HG03575 (cell line): Measurements from ENCODE around the gene KRT5.
"Not testable (repeated sequence)": the region's sequence is repeated elsewhere in the genome, so short reads cannot be mapped to it uniquely, and the experiment has no call there.

Source experiments
- ATAC-seq: cut with Tn5 transposase; IDR thresholded peaks from one replicate; pipeline ENCODE4 v1.9.1; 2021; ENCODE audit not compliant: unreplicated experiment, insufficient number of reproducible peaks, low FRiP score; ENCODE audit errors: extremely low read depth

Gene KRT5

DNA sequence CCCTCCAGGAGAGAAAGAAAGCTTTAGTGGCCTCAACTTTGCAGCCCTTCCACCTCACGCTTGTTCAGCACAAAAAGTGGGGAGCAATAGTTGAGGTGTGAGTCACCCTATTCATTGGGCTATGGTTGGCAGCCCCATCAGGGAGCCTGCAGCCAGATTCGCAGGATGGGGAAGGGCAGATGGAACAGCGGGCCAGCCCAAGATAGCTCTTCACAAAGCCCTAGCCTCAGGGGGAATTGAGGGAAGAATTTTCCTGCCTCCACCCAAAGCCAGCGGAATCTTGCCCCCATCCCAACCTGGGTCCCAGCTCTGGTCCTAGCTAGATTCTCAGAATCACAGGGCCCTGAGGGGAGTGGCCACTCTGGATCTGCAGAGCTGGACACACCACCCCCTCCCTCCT is 3.6 kb upstream of the KRT5 start:
- ATAC-seq: no peak

DNA sequence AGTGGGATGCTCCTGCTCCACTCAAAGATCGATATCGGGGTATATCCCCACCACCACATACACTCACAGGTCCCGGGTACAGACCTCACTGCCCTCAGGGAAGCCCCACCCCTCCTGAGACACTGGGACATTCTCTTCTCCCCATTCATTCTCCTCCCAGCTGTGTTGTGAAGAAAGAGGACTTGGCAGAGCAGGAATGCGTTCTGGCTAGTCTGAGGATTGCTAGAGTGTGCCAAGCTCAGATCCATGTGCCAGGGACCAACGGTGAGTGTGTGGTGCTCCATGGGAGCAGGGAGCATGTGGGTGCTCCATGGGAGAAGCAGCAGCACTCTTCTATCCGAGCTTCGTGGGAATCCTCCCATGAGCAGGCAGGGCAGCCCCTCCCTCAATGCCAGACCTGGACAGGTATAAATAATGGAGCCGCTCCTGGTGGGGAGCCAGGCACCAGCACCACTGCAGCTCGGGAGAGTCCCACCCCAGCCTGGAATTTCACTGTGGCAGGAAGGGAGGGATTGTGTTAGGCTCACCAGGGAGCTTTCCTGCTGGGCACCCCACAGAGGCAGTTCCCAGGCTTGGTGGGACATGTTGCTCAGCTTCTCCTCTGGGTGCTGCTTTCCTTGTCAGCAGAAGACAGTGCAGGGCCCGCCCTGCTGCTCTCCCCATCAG is 2.3 kb upstream of the KRT5 start:
- ATAC-seq: no peak

DNA sequence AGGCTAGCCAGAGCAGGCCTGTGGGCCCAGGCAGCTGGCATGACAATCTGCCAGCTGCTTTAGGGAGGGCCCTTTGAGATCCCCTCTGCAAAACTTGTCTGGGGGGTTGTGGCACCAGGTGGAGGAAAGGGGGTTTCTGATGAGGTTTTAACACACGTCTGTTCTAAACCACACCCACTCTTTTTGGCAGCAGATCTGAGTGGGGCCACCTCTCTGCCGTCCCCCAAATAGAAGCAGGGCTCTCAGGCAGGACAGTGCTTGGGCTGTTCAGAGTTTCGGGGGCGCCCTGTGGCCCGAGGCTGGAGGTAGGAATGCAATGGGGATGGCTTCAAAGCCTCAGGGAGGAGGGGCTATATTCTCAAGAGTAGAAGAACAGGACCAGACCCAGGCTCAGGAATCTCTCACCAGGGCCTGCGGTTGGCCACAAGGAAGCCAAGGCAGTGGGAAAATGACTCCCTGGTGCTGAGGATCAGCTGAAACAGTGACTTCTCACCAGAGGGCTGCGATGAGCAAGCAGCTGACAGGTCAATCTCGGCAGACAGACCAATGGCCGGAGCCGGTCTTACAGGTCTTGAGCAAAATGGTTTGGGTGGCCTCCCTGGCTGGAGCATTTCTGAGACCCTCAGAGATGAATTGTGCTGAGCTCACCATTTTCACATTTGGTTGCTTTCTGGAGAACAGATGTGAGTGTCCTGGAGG is 1.5 kb upstream of the KRT5 start:
- no peak for ATAC-seq

DNA sequence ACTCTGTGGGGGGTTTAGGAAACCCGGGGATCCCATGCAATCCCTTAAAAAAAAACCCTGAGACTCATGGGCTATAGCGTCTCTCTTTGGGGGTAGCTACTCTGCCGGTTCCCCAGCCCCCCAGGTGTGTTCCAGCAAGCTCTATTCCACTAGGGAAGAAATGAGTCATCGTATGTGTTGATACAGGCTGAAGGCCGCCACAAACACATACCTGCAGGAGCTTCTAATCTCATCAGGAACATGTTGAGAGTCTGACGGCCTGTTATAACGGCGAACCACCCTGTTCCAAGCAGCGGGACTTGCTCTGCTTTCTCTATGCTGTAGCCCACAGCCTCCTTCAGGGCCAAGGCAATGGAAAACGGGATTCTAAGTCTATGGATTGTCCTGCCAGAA is 977 bp upstream of the KRT5 start:
- ATAC-seq: no peak

DNA sequence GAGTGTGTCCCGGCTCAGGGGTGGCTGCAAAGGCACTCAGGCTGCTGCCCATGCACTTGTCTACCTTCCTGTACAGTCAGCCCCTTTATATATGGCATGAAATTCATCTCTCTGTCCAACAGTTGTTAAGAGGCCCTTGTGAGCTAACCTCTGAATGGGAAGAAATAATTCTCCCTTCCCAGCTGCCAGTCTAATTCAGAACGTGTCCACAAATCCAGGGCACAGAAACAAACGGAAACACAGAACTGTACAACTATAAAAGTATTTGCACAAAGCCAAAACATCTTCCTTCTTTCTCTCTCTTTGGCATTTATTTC is 849 bp downstream of the KRT5 start:
- ATAC-seq: no peak

DNA sequence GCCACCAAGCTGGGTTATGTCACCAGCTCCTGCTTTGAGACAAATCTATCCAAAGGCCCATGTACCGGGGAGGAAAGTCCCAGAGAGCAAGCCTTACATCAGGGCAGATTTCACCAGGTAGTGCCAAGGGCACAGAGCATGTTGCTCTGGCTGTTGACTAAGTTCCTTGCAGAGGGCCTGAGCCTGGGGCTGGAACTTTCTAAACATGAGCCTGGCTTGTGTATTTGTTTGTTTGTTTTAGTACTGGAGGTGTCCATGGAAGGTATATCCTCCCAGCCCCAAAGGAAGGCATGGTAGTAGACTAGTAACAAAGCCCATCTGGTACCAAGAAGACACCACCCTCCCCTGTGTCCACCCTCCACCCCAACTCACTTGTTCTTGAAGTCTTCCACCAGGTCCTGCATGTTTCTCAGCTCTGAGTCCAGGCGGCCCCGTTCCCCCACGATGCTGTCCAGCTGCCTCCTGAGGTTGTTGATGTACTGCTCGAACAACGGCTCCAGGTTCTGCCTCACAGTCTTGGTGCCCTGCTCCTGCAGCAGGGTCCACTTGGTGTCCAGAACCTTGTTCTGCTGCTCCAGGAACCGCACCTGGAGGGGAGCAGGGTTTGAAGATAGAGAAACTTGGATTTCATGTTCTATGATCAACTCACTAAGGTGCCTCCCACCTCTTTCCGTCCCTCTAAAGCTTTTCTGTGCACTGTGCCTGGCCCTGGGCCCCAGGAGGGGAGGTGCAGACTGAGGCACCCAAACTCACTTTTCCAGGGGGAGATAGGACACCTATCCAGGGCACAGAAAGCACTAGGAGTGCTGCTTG is 1.4 kb downstream of the KRT5 start:
- no peak for ATAC-seq

DNA sequence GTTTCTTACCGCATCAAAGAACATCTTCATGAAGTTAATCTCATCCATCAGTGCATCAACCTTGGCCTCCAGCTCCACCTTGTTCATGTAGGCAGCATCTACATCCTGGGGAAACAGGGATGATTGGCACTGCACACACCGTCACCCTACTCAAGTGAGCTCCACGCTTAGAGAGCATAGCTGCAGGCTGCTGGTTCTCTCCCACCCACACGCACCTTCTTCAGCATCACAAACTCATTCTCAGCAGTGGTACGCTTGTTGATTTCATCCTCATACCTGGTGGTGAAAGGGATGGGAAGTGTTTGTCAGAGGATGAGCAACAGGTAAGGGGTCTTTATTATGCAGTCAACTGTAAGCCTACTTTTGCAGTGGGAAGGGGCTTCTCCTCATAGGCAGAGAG is 2.3 kb downstream of the KRT5 start:
- no peak for ATAC-seq

DNA sequence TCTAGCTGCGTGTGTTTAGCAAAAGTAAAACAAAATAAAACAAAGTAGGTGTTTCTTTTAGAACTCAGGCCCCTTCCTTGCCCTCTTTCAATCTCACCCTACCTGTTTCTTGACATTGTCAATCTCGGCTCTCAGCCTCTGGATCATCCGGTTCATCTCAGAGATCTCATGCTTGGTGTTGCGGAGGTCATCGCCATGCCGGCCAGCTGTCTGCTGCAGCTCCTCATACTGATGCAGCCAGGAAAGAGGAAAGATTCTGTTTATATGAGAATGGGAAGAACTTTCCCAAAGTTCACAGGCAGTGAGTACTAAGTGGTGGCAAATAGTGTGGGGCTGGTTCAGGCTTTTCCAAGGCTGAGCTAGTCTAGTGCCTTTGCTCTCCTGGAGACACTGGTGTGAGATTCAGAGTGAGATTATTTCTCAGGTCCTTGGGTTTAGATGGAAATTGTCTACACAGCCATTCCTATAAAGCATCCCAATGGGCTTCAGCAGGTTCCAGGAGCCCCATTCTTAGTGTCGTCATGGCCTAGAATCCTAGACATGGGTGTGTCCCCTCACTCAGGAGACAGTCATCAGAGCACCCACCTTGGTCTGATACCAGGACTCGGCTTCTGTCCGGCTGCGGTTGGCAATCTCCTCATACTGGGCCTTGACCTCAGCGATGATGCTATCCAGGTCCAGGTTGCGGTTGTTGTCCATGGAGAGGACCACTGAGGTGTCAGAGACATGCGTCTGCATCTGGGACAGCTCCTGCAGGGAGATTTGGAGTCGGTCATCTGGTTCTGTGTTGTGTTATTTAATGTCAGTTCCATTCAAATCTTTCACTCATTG is 3.0 kb downstream of the KRT5 start:
- ATAC-seq: no peak

DNA sequence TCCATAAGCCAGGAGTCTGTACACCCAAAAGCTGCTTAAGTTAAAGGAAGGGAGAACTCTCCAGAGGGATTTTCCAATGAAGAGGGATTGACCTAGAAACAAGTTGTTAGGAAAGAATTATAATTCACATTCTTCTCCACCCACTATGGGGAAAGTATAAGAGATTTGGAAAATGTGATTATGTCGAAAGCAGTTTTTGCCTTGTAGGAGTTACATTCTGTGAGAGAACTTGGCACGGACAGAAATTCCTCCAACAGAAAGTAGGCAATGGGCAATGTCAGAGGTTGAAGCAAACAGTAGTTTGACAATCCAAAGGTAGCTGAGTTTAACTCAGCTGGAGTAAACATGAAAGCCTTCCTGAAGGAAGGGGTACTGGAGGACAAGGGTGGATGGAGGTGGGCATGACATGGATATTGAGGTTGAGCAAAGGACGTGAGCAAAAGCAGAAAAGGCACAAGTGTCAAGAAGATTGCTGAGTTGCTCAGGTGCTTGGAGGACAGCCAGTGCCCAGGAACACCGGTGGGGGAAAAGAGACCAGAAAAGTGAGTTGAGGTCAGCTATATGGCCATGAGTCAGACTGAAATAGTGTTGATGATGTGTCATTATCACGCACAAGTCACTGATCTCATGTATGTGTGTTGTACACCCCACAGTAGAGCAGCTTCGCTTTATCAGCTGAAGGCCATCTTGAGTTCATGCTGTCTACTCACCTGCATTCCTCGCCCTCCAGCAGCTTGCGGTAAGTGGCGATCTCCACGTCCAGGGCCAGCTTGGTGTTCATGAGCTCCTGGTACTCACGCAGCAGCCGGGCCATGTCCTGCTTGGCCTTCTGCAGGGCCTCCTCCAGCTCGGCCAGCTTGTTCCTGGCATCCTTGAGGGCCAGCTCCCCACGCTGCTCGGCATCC is 4.0 kb downstream of the KRT5 start:
- no peak for ATAC-seq

DNA sequence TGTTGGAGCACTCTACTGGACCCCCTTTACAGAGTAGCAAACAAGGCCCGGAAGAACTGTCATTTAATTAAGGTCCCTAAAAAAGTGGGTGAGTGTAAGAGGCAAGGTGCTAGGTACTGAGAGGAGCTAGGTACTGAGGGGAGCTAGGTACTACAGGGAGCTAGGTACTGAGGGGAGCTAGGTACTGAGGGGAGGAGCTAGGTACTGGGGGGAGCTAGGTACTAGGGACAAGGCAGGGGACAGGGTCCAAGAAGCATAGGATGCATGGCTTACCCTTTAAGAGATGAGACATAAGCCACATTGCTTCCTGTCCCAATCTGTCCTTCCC is 4.9 kb downstream of the KRT5 start:
- ATAC-seq: no peak

DNA sequence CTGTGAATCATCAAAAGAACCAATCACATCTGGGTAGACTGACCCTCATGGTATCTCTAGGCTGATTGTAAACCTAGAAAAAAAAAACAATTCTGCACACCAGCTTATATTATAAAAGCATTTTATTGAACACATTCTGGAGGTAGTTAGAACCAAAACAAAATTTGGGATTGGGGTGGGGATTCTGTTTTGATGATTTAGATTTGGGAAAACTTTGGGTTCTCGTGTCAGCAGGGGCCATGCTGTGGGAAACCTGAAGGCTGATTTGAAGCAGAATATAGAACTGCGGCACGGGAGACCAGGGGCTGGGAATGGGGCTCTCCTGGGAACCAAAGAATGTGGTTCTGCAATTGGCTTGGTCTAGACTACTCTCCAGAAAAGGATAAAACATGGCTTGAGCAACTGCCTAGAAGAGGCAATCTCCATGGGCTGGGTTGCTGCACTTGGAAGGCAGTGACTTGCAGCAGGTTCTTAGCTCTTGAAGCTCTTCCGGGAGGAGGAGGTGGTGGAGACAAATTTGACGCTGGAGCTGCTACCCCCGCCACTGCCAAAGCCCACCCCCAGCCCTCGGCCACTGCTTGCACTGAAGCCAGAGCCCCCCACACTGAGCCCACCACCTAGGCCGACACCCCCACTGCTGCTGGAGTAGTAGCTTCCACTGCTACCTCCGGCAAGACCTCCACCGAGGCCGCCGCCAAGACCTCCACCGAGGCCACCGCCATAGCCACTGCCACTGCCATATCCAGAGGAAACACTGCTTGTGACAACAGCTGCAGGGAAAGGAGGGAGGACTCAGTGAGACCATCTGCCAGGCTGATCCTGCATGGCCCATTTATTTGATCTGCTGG is 5.5 kb downstream of the KRT5 start:
- ATAC-seq: no peak

DNA sequence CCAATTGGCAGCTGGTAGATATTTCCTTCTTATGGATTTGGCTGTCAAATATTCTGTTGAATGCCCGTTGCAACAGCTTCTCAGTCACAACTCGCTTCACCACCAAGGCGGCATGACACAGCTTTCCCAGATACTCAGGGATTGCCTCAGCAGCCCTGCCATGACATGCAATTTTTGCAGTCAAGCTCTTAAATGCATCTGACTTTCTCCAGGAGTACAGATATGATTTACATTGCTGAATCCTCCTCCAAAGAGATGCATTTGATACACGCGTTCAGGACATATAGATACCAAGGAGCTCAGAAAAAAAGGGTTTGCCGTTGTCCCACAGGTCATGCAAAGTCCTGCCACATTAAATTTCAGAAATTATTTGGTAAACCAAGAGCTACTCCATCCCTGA is 6.5 kb downstream of the KRT5 start:
- ATAC-seq: no peak

DNA sequence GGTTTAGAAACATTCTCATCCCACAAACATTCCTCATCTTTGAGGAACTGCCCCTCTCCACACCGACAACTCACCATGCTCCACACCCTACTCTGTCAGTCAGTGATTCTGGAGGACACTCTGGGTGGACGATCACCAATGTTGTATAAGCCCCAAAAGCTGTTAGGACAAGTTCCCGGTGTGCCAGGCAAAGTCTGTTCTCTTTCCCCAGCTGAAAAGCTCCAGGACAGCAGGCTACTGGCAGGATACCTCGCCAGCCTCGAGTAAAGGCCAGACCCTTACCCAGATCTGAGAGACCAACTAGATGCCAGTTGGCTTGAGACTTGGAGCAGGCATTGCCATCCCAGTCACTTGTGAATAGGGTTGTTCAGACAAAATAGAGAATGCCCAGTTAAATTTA is 12.0 kb downstream of the KRT5 start:
- ATAC-seq: no peak

DNA sequence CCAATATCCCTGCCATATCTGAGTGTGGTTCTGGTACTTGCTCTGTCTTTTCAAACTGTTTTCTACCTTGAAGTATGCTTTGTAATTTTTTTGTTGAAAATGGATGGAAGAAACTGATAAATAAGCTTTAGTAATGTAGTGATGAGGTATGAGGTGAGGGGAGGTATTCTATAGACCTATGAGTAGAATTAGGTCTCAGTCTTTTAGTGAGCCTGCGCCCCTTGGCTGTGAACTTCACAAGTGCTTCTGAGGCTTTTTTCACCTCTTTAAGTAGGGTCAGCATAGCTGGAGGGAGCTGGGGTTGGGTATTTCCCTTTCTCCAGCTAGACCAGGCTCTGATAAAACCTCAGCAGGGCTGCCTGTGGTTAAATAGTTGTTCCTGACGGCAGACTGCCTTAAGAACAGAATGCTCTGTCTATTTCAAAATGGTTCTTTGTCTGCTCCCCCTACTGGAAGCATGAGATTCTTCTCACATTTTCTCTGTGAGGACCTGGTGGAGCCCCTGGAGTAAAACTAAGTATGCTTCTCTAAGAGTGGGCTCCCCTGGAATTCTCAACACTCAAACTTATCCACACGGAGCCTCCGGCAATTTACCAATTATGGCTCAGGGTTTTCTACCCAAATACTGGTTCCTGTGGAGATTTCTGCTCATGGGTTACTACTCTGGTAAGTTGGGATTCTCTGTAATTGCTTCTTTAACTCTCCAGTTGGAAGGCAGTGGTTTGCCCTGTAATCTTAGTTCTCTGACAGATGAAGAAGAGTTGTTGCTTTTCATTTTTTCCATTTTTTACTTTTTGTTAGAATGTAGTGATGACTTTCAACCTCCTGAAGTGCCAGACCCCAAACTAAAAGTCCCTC is 13.1 kb downstream of the KRT5 start:
- no peak for ATAC-seq

DNA sequence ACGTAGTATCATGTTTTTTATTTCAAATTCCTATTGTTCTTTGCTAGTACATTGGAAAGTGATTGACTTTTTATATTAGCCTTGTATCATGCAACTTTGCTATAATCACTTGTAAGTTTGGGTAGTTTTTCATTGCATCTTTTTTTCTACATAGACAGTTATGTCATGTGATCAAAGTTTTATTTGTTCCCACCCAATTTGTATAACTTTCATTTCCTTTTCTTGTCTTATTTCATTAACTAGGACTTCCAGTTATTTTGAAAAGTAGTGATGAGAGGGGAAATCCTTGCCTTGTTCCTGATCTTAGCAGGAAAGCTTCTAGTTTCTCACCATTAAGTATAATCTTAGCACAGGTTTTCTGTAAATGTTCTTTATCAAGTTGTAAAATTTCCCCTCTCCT is 17.3 kb downstream of the KRT5 start:
- ATAC-seq: no peak

DNA sequence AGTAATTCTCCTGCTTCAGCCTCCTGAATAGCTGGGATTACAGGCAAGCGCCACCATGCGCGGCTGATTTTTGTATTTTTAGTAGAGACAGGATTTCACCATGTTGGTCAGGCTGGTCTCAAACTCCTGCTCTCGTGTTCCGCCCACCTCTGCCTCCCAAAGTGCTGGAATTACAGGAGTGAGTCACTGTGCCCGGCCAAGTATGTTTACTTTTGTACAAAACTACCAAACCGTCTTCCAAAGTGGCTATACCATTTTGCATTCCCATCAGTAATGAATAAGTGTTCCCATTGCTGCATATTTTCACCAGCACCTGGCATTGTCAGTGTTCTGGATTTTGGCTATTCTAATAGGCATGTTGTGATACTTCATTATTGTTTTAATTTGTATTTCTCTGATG is 18.7 kb downstream of the KRT5 start:
- ATAC-seq: no peak

DNA sequence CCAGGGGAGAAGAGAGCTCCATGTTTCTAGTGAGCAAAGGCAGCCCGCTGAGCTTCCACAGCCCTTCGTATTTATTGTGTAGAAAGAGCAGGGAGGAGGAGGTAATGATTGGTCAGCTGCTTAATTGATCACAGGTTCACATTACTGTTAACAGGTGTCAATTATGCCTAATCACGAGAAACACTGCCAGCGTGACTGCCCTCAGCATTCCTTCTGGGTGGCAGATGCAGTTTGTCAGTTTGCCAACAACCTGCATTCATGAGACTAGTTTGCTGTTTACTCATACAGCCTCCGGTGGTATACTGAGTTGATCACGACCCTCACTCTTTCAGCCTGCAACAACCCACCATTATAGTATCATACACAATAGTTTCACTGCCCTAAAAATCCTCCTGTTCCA is 19.6 kb downstream of the KRT5 start:
- not testable (repeated sequence) for ATAC-seq
